Measurements from ENCODE around the gene PWWP2B. TPM values are rescaled to one million over a fixed set of nuclear protein-coding genes. Genes with fewer than 3 reads are reported as not detected.

Gene PWWP2B
- polyA plus RNA-seq, 5 donors, result 6.1 to 18.4 (median 10.7) TPM

DNA sequence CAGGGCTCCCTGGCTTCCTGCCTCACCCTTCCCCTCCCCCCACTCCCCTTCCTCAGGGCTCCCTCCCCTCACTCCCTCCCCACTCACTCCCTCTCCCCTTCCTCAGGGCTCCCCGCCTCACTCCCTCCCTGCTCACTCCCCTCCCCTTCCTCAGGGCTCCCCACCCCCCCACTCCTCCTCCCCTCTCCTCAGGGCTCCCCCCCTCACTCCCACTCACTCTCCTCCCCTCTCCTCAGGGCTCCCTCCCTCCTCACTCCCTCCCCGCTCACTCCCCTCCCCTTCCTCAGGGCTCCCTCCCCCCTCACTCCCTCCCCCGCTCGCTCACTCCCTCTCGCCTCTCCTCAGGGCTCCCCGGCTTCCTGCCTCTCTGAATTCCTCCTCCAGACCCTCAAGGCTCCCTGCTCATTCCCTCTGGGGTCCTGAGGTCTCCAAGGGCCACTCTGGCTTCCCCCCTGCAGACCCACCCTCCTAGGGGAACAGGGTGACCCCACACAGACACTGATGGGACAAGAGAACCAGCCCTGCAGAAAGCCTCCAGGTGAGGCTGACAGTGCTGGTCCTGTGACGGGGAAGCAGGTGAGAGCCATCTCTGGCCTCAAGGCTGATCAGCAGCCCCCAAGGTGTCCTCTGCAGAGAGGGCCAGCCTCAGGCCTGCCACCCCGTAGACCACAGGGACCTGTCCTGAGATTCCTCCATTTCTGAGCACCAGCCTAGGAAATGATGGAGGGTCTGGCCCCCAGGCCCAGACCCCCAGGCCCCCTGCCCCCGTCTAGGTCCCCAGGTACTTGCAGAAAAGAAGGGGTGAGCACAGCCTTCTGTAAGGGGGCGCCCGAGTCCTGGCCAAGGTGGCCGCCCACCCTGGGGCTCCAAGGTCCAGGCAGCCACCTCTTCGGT lies 47.2 kb downstream of the PWWP2B start:
- peak; percentile 70 to 78 for DNase-seq

DNA sequence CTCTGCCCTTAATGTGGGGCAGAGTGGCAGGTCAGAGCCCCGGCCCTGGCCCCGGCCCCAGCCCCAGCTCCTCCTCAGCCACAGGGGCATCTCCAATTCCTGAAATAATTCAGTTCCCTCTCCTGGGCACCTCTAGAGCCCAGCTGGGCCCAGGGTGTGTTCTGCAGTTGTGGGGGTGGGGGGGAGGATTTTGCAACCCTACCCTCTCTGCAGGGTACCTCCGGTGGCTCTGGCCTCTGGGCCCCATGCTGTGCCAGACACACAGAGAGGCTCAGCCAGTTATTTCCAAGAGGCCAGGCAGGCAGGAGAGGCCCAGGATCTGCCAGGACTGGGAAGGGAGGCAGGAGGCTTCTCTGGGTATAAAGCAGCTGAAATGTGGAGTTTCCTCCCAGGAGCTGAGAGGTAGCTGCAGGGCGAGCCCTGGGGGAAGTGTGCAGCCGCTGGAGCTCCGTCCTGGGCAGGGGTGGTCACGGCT lies 47.9 kb downstream of the PWWP2B start:
- no peak for DNase-seq

DNA sequence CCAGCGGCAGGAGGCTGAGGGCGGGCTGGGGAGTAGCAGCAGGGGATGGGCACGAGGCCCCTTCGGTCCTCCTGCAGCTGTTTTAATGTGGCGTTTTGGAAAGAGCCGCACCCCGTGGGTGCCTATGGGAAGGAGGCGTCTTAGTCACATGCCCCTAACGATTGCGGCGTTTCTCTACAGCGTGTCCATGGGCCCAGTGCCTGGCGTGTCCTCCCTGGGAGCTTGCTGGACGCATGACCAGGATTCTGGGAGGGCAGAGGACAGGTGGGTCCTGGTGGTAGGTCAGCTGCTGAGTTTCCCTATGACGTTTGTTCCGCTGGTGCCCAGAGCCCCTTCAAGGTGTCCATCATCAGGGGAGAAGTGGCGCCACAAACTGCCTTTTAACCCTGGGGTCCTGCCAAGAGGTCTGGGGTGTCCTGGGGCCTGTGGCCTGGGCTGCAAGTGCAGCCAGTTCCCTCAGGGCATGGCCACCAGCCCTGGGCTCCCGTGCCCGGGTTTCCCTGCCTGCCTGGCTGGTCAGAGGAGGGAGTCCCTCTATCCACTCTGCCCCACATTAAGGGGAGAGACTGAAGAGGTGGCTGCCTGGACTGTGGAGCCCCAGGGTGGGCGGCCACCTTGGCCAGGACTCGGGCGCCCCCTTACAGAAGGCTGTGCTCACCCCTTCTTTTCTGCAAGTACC lies 48.7 kb downstream of the PWWP2B start:
- DNase-seq, result no peak

GRCh38 chr10:132446195-132446581 lies 49.2 kb downstream of the PWWP2B start:
- no peak for DNase-seq

- DNase-seq, result peak; percentile 54 to 65
Measured at GRCh38 chr10:132446661-132447445, 49.9 kb downstream of the PWWP2B start.

- DNase-seq, result peak; percentile 37 to 38
Measured at GRCh38 chr10:132447446-132448247, 50.6 kb downstream of the PWWP2B start.

DNA sequence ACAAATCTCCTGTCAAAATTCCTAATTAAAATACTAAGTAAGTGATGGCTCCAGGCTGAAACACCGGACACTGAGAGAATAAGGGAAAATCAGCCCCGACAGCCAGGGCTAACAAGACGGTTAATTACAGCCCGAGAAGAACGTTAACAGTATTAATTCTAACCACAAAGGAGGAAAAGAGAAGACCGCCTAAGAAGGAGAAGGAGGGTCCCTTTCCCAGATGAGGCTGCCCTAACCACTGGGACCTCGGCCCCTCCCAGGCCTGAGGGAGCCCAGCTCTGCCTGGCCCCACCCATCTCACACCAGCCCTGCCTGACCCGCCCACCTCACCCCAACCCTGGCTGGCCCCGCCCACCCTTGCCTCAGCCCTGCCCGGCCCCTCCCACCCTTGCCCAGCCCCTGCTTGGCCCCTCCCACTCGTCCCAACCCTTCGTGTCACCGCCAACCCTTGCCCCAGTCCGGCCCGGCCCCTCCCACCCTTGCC lies 51.3 kb downstream of the PWWP2B start:
- DNase-seq, result peak in 1 of 2 donors; percentile 42

DNA sequence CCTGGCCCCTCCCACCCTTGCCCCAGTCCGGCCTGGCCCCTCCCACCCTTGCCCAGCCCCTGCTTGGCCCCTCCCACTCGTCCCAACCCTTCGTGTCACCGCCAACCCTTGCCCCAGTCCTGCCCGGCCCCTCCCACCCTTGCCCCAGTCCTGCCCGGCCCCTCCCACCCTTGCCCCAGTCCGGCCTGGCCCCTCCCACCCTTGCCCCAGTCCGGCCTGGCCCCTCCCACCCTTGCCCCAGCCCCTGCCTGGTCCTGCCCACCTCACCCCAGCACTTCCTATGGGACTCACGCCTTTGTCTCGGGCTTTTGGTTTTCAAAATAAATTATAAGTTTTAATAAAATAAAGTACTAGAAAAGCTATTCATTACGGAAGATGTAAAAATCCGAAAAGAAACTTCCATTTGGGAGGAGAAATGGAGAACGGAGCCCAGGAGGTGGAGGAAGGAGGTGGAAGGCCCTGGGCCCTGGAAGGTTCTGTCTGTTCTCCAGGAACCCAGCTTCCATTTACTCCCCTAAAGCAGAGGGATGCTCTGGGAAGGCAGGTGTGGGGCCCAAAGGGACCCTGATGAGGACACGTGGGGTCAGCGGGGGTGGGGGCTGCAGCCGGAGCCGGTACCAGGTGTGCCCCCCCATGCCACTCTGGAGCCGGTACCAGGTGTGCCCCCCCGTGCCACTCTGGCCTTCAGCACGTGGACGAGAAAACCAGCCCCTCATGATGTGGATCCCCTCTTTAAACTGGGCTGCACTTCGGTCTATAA lies 52.2 kb downstream of the PWWP2B start:
- DNase-seq, result no peak

DNA sequence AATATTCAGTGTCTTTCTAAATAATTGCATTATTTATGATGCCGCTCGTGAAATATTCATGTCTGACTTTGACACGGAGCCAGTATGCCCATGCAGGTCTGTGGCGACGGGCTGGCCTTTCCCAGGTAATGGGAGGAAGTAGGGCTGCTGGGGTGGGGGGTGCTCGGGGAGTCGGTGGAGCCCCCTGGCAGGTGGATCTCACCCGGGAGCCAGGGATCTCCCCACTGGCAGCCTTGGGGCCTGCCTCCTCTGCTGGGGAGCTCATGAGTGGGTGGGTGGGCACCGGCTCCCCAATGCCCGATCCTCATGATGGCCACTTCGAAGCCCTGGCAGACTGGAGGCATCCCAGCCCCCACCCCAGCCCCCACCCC lies 52.8 kb downstream of the PWWP2B start:
- DNase-seq, result no peak

GRCh38 chr10:132450466-132450824 lies 53.4 kb downstream of the PWWP2B start:
- no peak for DNase-seq

DNA sequence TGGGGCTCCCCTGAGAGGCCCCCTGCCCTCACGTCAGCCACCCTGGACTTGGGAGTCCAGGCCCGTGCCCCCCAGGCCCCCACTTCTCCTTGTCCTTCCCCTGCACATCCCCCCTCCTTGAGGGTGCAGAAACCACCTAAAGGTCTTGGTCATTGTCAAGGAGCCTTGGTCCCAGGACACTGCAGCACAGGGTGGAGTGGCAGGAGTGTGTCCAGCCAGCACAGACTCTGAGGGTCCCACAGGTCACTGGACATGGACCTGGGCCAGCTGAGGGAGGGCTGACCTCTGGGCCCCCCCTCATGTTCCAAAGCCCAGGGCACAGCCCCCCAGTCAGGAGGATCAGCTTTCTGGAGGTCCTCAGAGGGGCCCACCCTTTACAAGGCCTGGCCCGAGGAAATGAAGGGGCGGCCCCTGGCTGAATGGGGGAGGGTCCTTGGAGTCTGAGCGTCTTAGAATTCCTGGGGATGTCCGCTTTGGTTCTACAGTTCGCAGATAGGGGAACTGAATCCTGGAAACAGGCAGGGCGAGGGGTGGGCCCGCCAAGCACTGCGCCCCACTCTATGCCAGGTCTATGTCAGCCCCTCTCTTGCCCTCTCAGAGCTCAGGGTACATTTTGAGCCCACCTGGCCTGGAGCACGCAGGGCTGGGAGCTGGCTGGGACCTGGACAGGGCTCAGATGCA lies 54.0 kb downstream of the PWWP2B start:
- DNase-seq, result no peak

DNA sequence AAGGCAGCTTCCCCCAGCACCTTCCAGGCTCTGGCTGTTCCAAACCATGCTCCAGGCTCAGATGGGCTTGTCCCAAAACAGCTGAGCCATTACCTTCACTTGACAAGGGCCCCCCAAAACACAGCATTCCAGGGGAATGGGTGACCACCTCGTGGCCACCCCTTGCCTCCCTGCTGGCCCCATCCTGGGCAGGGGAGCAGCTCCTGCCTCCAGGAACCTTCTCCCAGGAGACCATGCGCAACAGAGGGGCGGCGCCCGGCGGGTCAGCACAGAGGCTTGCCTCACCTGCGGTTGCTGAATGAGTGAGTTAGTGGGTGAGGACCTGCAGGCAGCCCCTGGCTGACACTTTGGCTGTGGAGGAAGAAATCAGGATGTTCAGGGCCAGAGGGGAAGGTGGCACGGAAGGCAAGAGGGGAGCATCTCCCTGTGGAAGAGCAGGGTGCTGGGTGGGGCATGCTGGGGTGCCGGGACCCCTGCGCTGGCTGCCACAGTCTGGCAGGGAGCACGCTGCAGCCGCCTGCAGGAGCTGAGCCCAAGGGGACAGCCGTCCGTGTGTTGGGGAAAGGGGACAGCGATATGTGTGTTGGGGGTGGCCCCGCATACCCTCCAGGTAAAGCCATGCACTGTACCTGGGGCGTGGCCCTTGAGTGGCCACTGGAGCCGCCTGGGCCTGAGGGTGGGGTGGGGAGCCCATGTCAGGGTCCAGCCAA lies 54.7 kb downstream of the PWWP2B start:
- no peak for DNase-seq

GRCh38 chr10:132452216-132452650 lies 55.2 kb downstream of the PWWP2B start:
- DNase-seq, result no peak

DNA sequence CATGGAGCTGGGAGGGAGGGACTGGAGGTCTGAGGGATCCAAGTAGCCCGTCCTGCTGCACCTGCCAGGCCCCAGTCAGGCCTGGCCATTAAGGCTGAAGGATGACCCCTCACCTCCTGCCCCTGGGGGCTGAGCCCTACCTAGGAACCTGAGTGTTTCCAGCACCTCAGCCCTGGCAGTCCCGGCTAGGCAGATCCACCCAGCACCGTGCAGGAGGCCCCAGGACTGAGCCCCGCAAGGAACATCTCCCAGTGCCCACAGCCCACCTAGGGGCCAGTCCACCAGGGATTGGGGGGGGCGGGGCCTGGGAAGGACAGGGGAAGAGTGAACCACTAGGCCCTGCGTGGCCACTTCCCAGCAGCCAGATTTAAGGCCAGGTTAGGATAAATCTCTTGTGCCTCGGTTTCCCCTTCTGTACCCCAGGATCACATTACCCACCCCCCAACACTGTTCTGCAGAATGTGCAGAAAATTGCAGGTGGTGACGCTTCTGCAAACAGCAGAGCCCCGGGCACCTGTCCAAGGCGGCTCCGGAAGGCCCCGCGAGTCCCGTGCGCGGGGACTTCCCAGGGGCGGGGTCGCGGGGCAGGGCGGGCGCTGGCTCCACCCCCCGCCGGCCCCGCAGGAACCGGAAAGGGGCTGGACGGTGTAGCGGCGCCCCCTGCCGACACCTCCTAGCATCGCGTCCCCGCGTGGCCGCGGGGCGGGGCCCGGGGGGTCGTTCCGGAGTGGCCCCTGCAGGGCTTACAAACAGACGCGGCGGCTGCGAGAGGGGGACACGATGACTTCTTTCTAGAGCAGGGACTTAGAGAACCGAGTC lies 55.9 kb downstream of the PWWP2B start:
- peak; percentile 75 to 79 for DNase-seq

GRCh38 chr10:132453470-132453861 lies 56.5 kb downstream of the PWWP2B start:
- no peak for DNase-seq

GRCh38 chr10:132454296-132455198 lies 57.5 kb downstream of the PWWP2B start:
- no peak for DNase-seq

GRCh38 chr10:132455441-132455971 lies 58.5 kb downstream of the PWWP2B start:
- DNase-seq, result no peak
